SK-N-SH treated with all-trans-retinoic acid at 6 μM for 48 hours (cell line): ENCODE measurements around the gene UBE4B.

ENCODE experiments used
- CREB5 ChIP-seq: fragments of 250-450 bp; sonication (Bioruptor Pico); IDR thresholded peaks from 2 replicates; pipeline ENCODE4 v1.5.1; 2020; ENCODE audit warnings: low read depth, mild to moderate bottlenecking, moderate library complexity
- CSDC2 ChIP-seq: fragments of 250-450 bp; sonication (Bioruptor Pico); IDR thresholded peaks from 2 replicates; pipeline ENCODE4 v1.5.0; 2020; ENCODE audit warnings: mild to moderate bottlenecking, moderate library complexity
- CSRNP3 ChIP-seq: fragments of 250-450 bp; sonication (Bioruptor Pico); IDR thresholded peaks from 2 replicates; pipeline ENCODE4 v1.5.1; 2021; ENCODE audit warnings: mild to moderate bottlenecking, moderate library complexity
- ISL1 ChIP-seq: fragments of 250-450 bp; sonication (Bioruptor Pico); IDR thresholded peaks from 2 replicates; pipeline ENCODE4 v2.1.2; 2022; ENCODE audit warnings: mild to moderate bottlenecking, moderate library complexity
- PATZ1 ChIP-seq: fragments of 250-450 bp; sonication (Bioruptor Pico); IDR thresholded peaks from 2 replicates; pipeline ENCODE4 v1.8.0; 2020; ENCODE audit warnings: mild to moderate bottlenecking, moderate library complexity, borderline replicate concordance
- POU6F1 ChIP-seq: fragments of 250-450 bp; sonication (Bioruptor Pico); IDR thresholded peaks from 2 replicates; pipeline ENCODE4 v1.8.0; 2021; ENCODE audit warnings: low read depth, mild to moderate bottlenecking, moderate library complexity, borderline replicate concordance
- PPARA ChIP-seq: fragments of 250-450 bp; sonication (Bioruptor Pico); IDR thresholded peaks from 2 replicates; pipeline ENCODE4 v1.5.0; 2020; ENCODE audit warnings: mild to moderate bottlenecking, borderline replicate concordance
- RARB ChIP-seq: fragments of 250-450 bp; sonication (Bioruptor Pico); IDR thresholded peaks from 2 replicates; pipeline ENCODE4 v1.8.0; 2021; ENCODE audit warnings: mild to moderate bottlenecking, moderate library complexity
- SNAI2 ChIP-seq: fragments of 250-450 bp; sonication (Bioruptor Pico); IDR thresholded peaks from 2 replicates; pipeline ENCODE4 v1.5.0; 2020; ENCODE audit warnings: mild to moderate bottlenecking, moderate library complexity
- TCF4 ChIP-seq: fragments of 250-450 bp; sonication (Bioruptor Pico); IDR thresholded peaks from 2 replicates; pipeline ENCODE4 v1.8.0; 2021; ENCODE audit warnings: mild to moderate bottlenecking, moderate library complexity, borderline replicate concordance
- TOX ChIP-seq: fragments of 250-450 bp; sonication (Bioruptor Pico); IDR thresholded peaks from 2 replicates; pipeline ENCODE4 v1.8.0; 2021; ENCODE audit warnings: mild to moderate bottlenecking, moderate library complexity, borderline replicate concordance
- ZFP30 ChIP-seq: fragments of 450-650 bp; formaldehyde crosslinking; IDR thresholded peaks from 2 replicates; pipeline ENCODE4 v1.5.0; 2022; ENCODE audit warnings: mild to moderate bottlenecking, moderate library complexity
- ZNF565 ChIP-seq: fragments of 450-650 bp; formaldehyde crosslinking; conservative IDR thresholded peaks from 2 replicates; pipeline ENCODE4 v1.5.0; 2020; ENCODE audit warnings: low read depth, mild to moderate bottlenecking, moderate library complexity
- ZNF70 ChIP-seq: fragments of 450-650 bp; formaldehyde crosslinking; IDR thresholded peaks from 2 replicates; pipeline ENCODE4 v1.5.0; 2020; ENCODE audit warnings: mild to moderate bottlenecking, moderate library complexity

GRCh38 chr1:10177876-10178275 is 145.1 kb downstream of the UBE4B start:
- no peak for TF ChIP-seq CSRNP3 (CRISPR knock-in tag)
- no peak for TF ChIP-seq POU6F1
- no peak for TF ChIP-seq PPARA (CRISPR knock-in tag)
- TF ChIP-seq TOX (CRISPR knock-in tag): no peak
- no peak for TF ChIP-seq PATZ1 (CRISPR knock-in tag)
- no peak for TF ChIP-seq ISL1
- no peak for TF ChIP-seq ZNF70 (CRISPR knock-in tag)
- TF ChIP-seq CSDC2 (CRISPR knock-in tag): no peak
- no peak for TF ChIP-seq ZFP30 (CRISPR knock-in tag)
- TF ChIP-seq TCF4 (CRISPR knock-in tag): no peak
- no peak for TF ChIP-seq SNAI2 (CRISPR knock-in tag)
- TF ChIP-seq ZNF565 (CRISPR knock-in tag): no peak
- no peak for TF ChIP-seq RARB (CRISPR knock-in tag)
- TF ChIP-seq CREB5 (CRISPR knock-in tag): no peak
